Measurements from ENCODE around the gene HIVEP3. TPM values are rescaled to one million over a fixed set of nuclear protein-coding genes. Genes with fewer than 3 reads are reported as not detected.
A peak's percentile ranks its signal among the peaks of the same experiment; 100 is the strongest.

The HIVEP3 gene
- total RNA-seq, 1 donor from 2014 or later: 8.9 TPM

- peaks cover 3% of the 10 kb centered on the region for H3K9me3 Mint-ChIP-seq (ENCODE audit: unreplicated experiment)
- DNase-seq (ENCODE audit: low read depth): no peak
- Histone ChIP-seq H4K20me1 (ENCODE audit: insufficient read depth, low read length) (peaks cover 8% of the 10 kb centered on the region), H3K27ac (ENCODE audit: low read depth, low read length) (no peak overlapping the region), H3K9ac (ENCODE audit: low read length) (no peak overlapping the region), H3K4me1 (ENCODE audit: insufficient read depth, low read length) (peaks cover 4% of the 10 kb centered on the region), H3K27me3 (ENCODE audit: insufficient read depth, low read length) (no peaks in the 10 kb centered on the region), H3K36me3 (ENCODE audit: insufficient read depth, low read length) (no peaks in the 10 kb centered on the region), H2AFZ (ENCODE audit: low read depth, low read length) (no peak overlapping the region), H3K4me2 (ENCODE audit: low read length) (no peak overlapping the region), H3K4me3 (ENCODE audit: insufficient read depth, low read depth, low read length) (no peak overlapping the region), H3K9me3 (ENCODE audit: insufficient read depth, low read depth, low read length) (no peaks in the 10 kb centered on the region), H3K79me2 (ENCODE audit: insufficient read depth, low read length) (no peaks in the 10 kb centered on the region)
- H3K4me3 Mint-ChIP-seq (ENCODE audit: unreplicated experiment): no peak overlapping the region
- peaks cover 3% of the 10 kb centered on the region for H3K4me1 Mint-ChIP-seq (ENCODE audit: low read depth, unreplicated experiment)
- peaks cover 13% of the 10 kb centered on the region for H3K36me3 Mint-ChIP-seq (ENCODE audit: low read depth, unreplicated experiment)
- TF ChIP-seq EZH2 (IDR thresholded peaks at IDR 0.05; ENCODE audit: insufficient read depth, low read length) (no peak), CTCF (IDR thresholded peaks at IDR 0.05; ENCODE audit: insufficient read depth, low read depth, low read length) (no peak)
- no peak for FAIRE-seq
- peak overlapping the region; percentile 34 for H3K27ac Mint-ChIP-seq (ENCODE audit: unreplicated experiment)
- peaks cover 11% of the 10 kb centered on the region for H3K27me3 Mint-ChIP-seq (ENCODE audit: low read depth, unreplicated experiment)
These were observed 397.6 kb downstream of the HIVEP3 start for GRCh38 chr1:41520951-41521752.

DNA sequence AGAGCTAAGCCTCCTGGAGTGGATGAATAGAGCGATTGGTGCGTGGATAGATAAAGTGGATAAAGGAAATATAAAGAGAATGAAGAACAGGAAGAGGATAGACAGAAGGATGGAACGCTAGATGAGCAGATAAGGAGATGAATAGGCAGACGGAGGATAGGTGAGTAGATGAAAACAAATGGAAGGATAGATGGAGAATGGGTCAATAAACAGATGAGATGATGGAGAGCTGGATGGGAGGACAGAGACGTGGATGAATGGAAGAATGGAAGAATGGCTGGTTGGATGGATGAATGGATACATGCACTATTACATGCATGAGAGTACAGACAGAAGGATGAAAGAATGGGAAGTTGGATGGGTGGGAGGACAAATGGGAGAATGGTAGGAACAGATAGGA, 399.1 kb downstream of the HIVEP3 start:
- Mint-ChIP-seq H3K27me3 (ENCODE audit: low read depth, unreplicated experiment) (peaks cover 11% of the 10 kb centered on the region), H3K4me1 (ENCODE audit: low read depth, unreplicated experiment) (peaks cover 3% of the 10 kb centered on the region), H3K27ac (ENCODE audit: unreplicated experiment) (no peak overlapping the region), H3K9me3 (ENCODE audit: unreplicated experiment) (peaks cover 3% of the 10 kb centered on the region), H3K36me3 (ENCODE audit: low read depth, unreplicated experiment) (peaks cover 13% of the 10 kb centered on the region), H3K4me3 (ENCODE audit: unreplicated experiment) (peak overlapping the region; percentile 9)
- FAIRE-seq (no peak), DNase-seq (ENCODE audit: low read depth) (no peak)
- Histone ChIP-seq H3K4me2 (ENCODE audit: low read length) (no peak overlapping the region), H3K4me1 (ENCODE audit: insufficient read depth, low read length) (peaks cover 7% of the 10 kb centered on the region), H3K79me2 (ENCODE audit: insufficient read depth, low read length) (no peaks in the 10 kb centered on the region), H3K4me3 (ENCODE audit: insufficient read depth, low read depth, low read length) (no peak overlapping the region), H3K27ac (ENCODE audit: low read depth, low read length) (no peak overlapping the region), H3K9ac (ENCODE audit: low read length) (no peak overlapping the region), H3K27me3 (ENCODE audit: insufficient read depth, low read length) (no peaks in the 10 kb centered on the region), H4K20me1 (ENCODE audit: insufficient read depth, low read length) (no peaks in the 10 kb centered on the region), H3K9me3 (ENCODE audit: insufficient read depth, low read depth, low read length) (no peaks in the 10 kb centered on the region), H3K36me3 (ENCODE audit: insufficient read depth, low read length) (no peaks in the 10 kb centered on the region), H2AFZ (ENCODE audit: low read depth, low read length) (no peak overlapping the region)
- TF ChIP-seq EZH2 (IDR thresholded peaks at IDR 0.05; ENCODE audit: insufficient read depth, low read length) (no peak), CTCF (IDR thresholded peaks at IDR 0.05; ENCODE audit: insufficient read depth, low read depth, low read length) (no peak)

DNA sequence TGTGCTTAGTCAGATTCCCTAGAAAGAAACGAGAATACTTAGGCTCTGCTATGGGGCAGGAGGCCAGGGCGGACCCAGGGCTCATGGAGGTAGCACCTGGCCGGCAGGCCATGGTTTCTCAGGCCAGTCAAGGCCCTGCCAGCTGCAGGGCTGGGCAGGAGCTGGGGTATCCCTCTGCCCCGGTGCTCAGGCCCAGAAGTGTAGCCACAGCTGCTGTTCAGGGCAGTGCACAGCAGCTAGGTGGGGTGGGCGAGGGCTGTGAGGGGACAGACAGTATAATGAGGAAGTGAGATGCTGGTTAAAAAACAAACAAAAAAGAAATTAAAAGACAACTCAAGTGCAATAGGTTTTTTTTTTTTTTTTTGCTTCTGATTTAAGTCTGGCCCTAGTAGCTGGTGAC, 400.3 kb downstream of the HIVEP3 start:
- Mint-ChIP-seq H3K4me1 (ENCODE audit: low read depth, unreplicated experiment) (peaks cover 3% of the 10 kb centered on the region), H3K36me3 (ENCODE audit: low read depth, unreplicated experiment) (peaks cover 15% of the 10 kb centered on the region), H3K27me3 (ENCODE audit: low read depth, unreplicated experiment) (peaks cover 11% of the 10 kb centered on the region), H3K27ac (ENCODE audit: unreplicated experiment) (no peak overlapping the region), H3K9me3 (ENCODE audit: unreplicated experiment) (peaks cover 3% of the 10 kb centered on the region), H3K4me3 (ENCODE audit: unreplicated experiment) (no peak overlapping the region)
- Histone ChIP-seq H3K79me2 (ENCODE audit: insufficient read depth, low read length) (no peaks in the 10 kb centered on the region), H3K27me3 (ENCODE audit: insufficient read depth, low read length) (no peaks in the 10 kb centered on the region), H3K4me2 (ENCODE audit: low read length) (no peak overlapping the region), H3K9ac (ENCODE audit: low read length) (no peak overlapping the region), H3K27ac (ENCODE audit: low read depth, low read length) (no peak overlapping the region), H3K9me3 (ENCODE audit: insufficient read depth, low read depth, low read length) (no peaks in the 10 kb centered on the region), H3K36me3 (ENCODE audit: insufficient read depth, low read length) (no peaks in the 10 kb centered on the region), H3K4me3 (ENCODE audit: insufficient read depth, low read depth, low read length) (no peak overlapping the region), H2AFZ (ENCODE audit: low read depth, low read length) (no peak overlapping the region), H4K20me1 (ENCODE audit: insufficient read depth, low read length) (no peaks in the 10 kb centered on the region), H3K4me1 (ENCODE audit: insufficient read depth, low read length) (peaks cover 7% of the 10 kb centered on the region)
- no peak for TF ChIP-seq EZH2 (IDR thresholded peaks at IDR 0.05; ENCODE audit: insufficient read depth, low read length)
- TF ChIP-seq CTCF (IDR thresholded peaks at IDR 0.05; ENCODE audit: insufficient read depth, low read depth, low read length): no peak
- no peak for DNase-seq (ENCODE audit: low read depth)
- no peak for FAIRE-seq

Data from astrocyte (in vitro differentiated cells and primary cell).